GM23338 (cell line): ENCODE measurements around the gene OLFML2A.

ENCODE experiments used
- REST ChIP-seq: IDR thresholded peaks from one replicate; pipeline ENCODE4 v1.6.1; 2018; ENCODE audit warnings: antibody characterized with exemption; ENCODE audit not compliant: unreplicated experiment
- TF ChIP-seq, protein P1 (sequence below), 2 experiments: fragments of 200-600 bp in 1 of 2; sonication (generic) in 1 of 2; conservative IDR thresholded peaks; 2 replicates each; pipeline versions ENCODE4 v1.5.1 to v1.6.1; 2016 to 2017; ENCODE audit warnings: antibody characterized with exemption in 2 of 2, low read depth in 2 of 2, mild to moderate bottlenecking in 2 of 2, moderate library complexity in 1 of 2

DNA sequence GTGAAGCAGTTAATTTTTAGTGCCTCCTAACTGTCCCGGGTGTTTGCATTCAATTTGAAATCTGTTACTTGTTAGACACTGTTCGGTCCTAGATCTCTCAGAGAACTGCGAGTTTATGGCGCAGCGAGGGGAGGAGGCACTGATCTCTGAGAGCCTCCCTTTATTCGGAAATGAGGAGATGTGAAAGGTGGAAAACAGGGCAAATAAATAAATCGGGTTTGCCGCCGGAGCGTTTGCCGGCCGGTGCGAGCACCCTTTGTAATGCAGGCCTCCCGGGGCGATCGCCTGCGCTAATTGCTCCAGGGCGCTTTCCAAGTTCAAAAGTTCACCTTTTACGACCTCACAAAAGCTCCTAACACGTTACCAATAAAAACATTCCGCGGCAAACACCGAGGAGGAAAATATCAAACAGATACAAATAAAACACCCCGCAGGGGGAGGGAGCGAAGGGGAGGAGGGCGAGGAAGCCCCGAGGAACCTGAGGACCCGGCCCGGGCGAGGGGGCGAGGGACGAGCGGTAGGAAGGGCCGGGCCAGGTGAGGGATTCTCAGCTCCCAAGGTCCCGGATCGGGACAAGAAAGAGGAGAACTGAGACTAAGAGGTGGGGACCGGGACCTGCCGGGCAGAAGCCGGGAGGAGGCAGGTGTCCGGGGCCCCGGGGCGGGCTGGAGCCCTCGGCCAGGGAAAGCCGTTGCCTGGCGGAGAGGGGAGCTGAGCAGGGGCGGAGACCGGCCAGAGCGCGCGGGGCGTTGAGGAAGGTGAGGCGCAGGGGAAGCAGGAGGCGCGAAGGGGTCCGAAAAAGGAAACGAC is 7.2 kb upstream of the OLFML2A start:
- TF ChIP-seq, protein P1, sequence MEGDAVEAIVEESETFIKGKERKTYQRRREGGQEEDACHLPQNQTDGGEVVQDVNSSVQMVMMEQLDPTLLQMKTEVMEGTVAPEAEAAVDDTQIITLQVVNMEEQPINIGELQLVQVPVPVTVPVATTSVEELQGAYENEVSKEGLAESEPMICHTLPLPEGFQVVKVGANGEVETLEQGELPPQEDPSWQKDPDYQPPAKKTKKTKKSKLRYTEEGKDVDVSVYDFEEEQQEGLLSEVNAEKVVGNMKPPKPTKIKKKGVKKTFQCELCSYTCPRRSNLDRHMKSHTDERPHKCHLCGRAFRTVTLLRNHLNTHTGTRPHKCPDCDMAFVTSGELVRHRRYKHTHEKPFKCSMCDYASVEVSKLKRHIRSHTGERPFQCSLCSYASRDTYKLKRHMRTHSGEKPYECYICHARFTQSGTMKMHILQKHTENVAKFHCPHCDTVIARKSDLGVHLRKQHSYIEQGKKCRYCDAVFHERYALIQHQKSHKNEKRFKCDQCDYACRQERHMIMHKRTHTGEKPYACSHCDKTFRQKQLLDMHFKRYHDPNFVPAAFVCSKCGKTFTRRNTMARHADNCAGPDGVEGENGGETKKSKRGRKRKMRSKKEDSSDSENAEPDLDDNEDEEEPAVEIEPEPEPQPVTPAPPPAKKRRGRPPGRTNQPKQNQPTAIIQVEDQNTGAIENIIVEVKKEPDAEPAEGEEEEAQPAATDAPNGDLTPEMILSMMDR (conservative IDR thresholded peaks at IDR 0.05; ENCODE audit: low read depth in 2 of 2), result no peak
- no peak for TF ChIP-seq REST
